ENCODE measurements around the gene ZBTB1. TPM values are rescaled to one million over a fixed set of nuclear protein-coding genes. Genes with fewer than 3 reads are reported as not detected.

Gene ZBTB1
- total RNA-seq = 47.6 TPM

GRCh38 chr14:64504310-64504896 is at the start of gene ZBTB1:
TSS of gene ZBTB1 (plus strand) at chr14:64504770. CDS start at chr14:64521505, 16,735 bp downstream.

GRCh38 chr14:64465191-64465822 is 39.3 kb upstream of the ZBTB1 start, which contains the start of gene AKAP5:
TSS of gene AKAP5 (plus strand) at chr14:64465499. CDS start at chr14:64468395, 2,896 bp downstream.

GRCh38 chr14:64503434-64504309 is 898 bp upstream of the ZBTB1 start, which contains the start of gene ZBTB25:
TSS of gene ZBTB25 (minus strand) at chr14:64503838. CDS start at chr14:64490533, 13,305 bp downstream.

GRCh38 chr14:64540208-64541202 is 35.9 kb downstream of the ZBTB1 start, which contains the start of gene HSPA2:
TSS of gene HSPA2 (plus strand) at chr14:64540741. CDS start at chr14:64540850, 109 bp downstream.

GRCh38 chr14:64549791-64550620 is 45.4 kb downstream of the ZBTB1 start, which contains the start of gene PPP1R36:
TSS of gene PPP1R36 (plus strand) at chr14:64549961. CDS start at chr14:64549998, 37 bp downstream.

Small RNA genes within 50 kb of the gene (small RNA-seq; reads per million reads assigned to genes)
- not detected for gene AL049869.4 (ENCODE audit: low replicate concordance)

Other genes with a start within 250 kb of the ZBTB1 start
- gene ESR2, start 210.4 kb upstream of the ZBTB1 start, total RNA-seq = 1.9 TPM
- gene MTHFD1, start 116.4 kb upstream of the ZBTB1 start, total RNA-seq = 39.1 TPM
- 19.1 TPM for gene AKAP5, start 39.3 kb upstream of the ZBTB1 start, total RNA-seq
- gene ZBTB25, start 932 bp upstream of the ZBTB1 start, total RNA-seq = 21.0 TPM
- 10.3 TPM for gene HSPA2, start 36.0 kb downstream of the ZBTB1 start, total RNA-seq
- not detected for gene PPP1R36, start 45.2 kb downstream of the ZBTB1 start, total RNA-seq
- 9.7 TPM for gene PLEKHG3, start 199.7 kb downstream of the ZBTB1 start, total RNA-seq